Measurements from ENCODE around the gene MRC2. TPM values are rescaled to one million over a fixed set of nuclear protein-coding genes. Genes with fewer than 3 reads are reported as not detected.
"Not testable (repeated sequence)": the region's sequence is repeated elsewhere in the genome, so short reads cannot be mapped to it uniquely, and the experiment has no call there.

MRC2 gene
- total RNA-seq, 1 donor from 2014 or later = 3.1 TPM

GRCh38 chr17:62688398-62689160, 61.1 kb downstream of the MRC2 start:
- Mint-ChIP-seq H3K27me3 (ENCODE audit: low read depth) (peaks cover 2% of the 10 kb centered on the region), H3K9me3 (no peaks in the 10 kb centered on the region), H3K36me3 (ENCODE audit: low read depth) (no peaks in the 10 kb centered on the region), H3K4me3 (ENCODE audit: low read depth) (no peak overlapping the region), H3K27ac (no peak overlapping the region), H3K4me1 (ENCODE audit: low read depth) (no peaks in the 10 kb centered on the region)
- no peak for DNase-seq (ENCODE audit: low spot score)
- intact Hi-C loops (cut with micrococcal nuclease) = no loop called here

GRCh38 chr17:62689441-62690167, 62.1 kb downstream of the MRC2 start:
- Mint-ChIP-seq H3K27me3 (ENCODE audit: low read depth) (peaks cover 2% of the 10 kb centered on the region), H3K27ac (no peak overlapping the region), H3K9me3 (no peaks in the 10 kb centered on the region), H3K4me3 (ENCODE audit: low read depth) (no peak overlapping the region), H3K4me1 (ENCODE audit: low read depth) (no peaks in the 10 kb centered on the region), H3K36me3 (ENCODE audit: low read depth) (no peaks in the 10 kb centered on the region)
- DNase-seq (ENCODE audit: low spot score) = no peak
- intact Hi-C loops (cut with micrococcal nuclease) = no loop called here

- Mint-ChIP-seq H3K27ac (no peak overlapping the region), H3K27me3 (ENCODE audit: low read depth) (no peaks in the 10 kb centered on the region)
- intact Hi-C loops (cut with micrococcal nuclease) = no loop called here
Observed at GRCh38 chr17:62690168-62690897, 62.9 kb downstream of the MRC2 start.

GRCh38 chr17:62691589-62691915, 64.1 kb downstream of the MRC2 start:
- H3K36me3 Mint-ChIP-seq (ENCODE audit: low read depth); H3K27me3 Mint-ChIP-seq (ENCODE audit: low read depth); H3K27ac Mint-ChIP-seq; intact Hi-C loops (cut with micrococcal nuclease); H3K4me1 Mint-ChIP-seq (ENCODE audit: low read depth); DNase-seq (ENCODE audit: low spot score); H3K4me3 Mint-ChIP-seq (ENCODE audit: low read depth); H3K9me3 Mint-ChIP-seq: not testable (repeated sequence)

More at GRCh38 chr17:62690168-62690897, 62.9 kb downstream of the MRC2 start:
- Mint-ChIP-seq H3K4me3 (ENCODE audit: low read depth) (no peak overlapping the region), H3K9me3 (no peaks in the 10 kb centered on the region), H3K36me3 (ENCODE audit: low read depth) (no peaks in the 10 kb centered on the region), H3K4me1 (ENCODE audit: low read depth) (no peaks in the 10 kb centered on the region)
- no peak for DNase-seq (ENCODE audit: low spot score)

GRCh38 chr17:62692159-62692651, 64.7 kb downstream of the MRC2 start:
- intact Hi-C loops (cut with micrococcal nuclease) = no loop called here
- no peak overlapping the region for H3K27ac Mint-ChIP-seq
- H3K9me3 Mint-ChIP-seq = no peaks in the 10 kb centered on the region
- H3K4me1 Mint-ChIP-seq (ENCODE audit: low read depth) = no peaks in the 10 kb centered on the region
- no peaks in the 10 kb centered on the region for H3K36me3 Mint-ChIP-seq (ENCODE audit: low read depth)
- no peak for DNase-seq (ENCODE audit: low spot score)
- H3K27me3 Mint-ChIP-seq (ENCODE audit: low read depth) = no peaks in the 10 kb centered on the region
- no peak overlapping the region for H3K4me3 Mint-ChIP-seq (ENCODE audit: low read depth)

- intact Hi-C loops (cut with micrococcal nuclease) = no loop called here
- DNase-seq (ENCODE audit: low spot score) = no peak
- Mint-ChIP-seq H3K27ac (no peak overlapping the region), H3K9me3 (no peaks in the 10 kb centered on the region), H3K4me3 (ENCODE audit: low read depth) (no peak overlapping the region), H3K27me3 (ENCODE audit: low read depth) (peaks cover under 1% of the 10 kb centered on the region), H3K4me1 (ENCODE audit: low read depth) (no peaks in the 10 kb centered on the region), H3K36me3 (ENCODE audit: low read depth) (no peaks in the 10 kb centered on the region)
Observed at GRCh38 chr17:62692721-62693431, 65.4 kb downstream of the MRC2 start.

- no peak for DNase-seq (ENCODE audit: low spot score)
- Mint-ChIP-seq H3K9me3 (no peaks in the 10 kb centered on the region), H3K4me3 (ENCODE audit: low read depth) (no peak overlapping the region), H3K27ac (no peak overlapping the region), H3K27me3 (ENCODE audit: low read depth) (peaks cover 1% of the 10 kb centered on the region), H3K4me1 (ENCODE audit: low read depth) (no peaks in the 10 kb centered on the region), H3K36me3 (ENCODE audit: low read depth) (no peaks in the 10 kb centered on the region)
- intact Hi-C loops (cut with micrococcal nuclease) = no loop called here
Observed at GRCh38 chr17:62693616-62694409, 66.3 kb downstream of the MRC2 start.

- H3K4me3 Mint-ChIP-seq (ENCODE audit: low read depth); H3K36me3 Mint-ChIP-seq (ENCODE audit: low read depth); intact Hi-C loops (cut with micrococcal nuclease); H3K27ac Mint-ChIP-seq; H3K4me1 Mint-ChIP-seq (ENCODE audit: low read depth); DNase-seq (ENCODE audit: low spot score); H3K9me3 Mint-ChIP-seq; H3K27me3 Mint-ChIP-seq (ENCODE audit: low read depth): not testable (repeated sequence)
Observed at GRCh38 chr17:62695093-62695738, 67.7 kb downstream of the MRC2 start.

GRCh38 chr17:62696256-62696655, 68.8 kb downstream of the MRC2 start:
- H3K27me3 Mint-ChIP-seq (ENCODE audit: low read depth) = peaks cover 9% of the 10 kb centered on the region
- H3K27ac Mint-ChIP-seq = no peak overlapping the region
- no peak overlapping the region for H3K4me3 Mint-ChIP-seq (ENCODE audit: low read depth)
- H3K9me3 Mint-ChIP-seq = no peaks in the 10 kb centered on the region
- H3K36me3 Mint-ChIP-seq (ENCODE audit: low read depth) = no peaks in the 10 kb centered on the region
- DNase-seq (ENCODE audit: low spot score) = no peak
- intact Hi-C loops (cut with micrococcal nuclease) = no loop called here
- H3K4me1 Mint-ChIP-seq (ENCODE audit: low read depth) = no peaks in the 10 kb centered on the region

- DNase-seq (ENCODE audit: low spot score) = no peak
- no peak overlapping the region for H3K27ac Mint-ChIP-seq
- H3K36me3 Mint-ChIP-seq (ENCODE audit: low read depth) = no peaks in the 10 kb centered on the region
- no peaks in the 10 kb centered on the region for H3K9me3 Mint-ChIP-seq
- no peak overlapping the region for H3K4me3 Mint-ChIP-seq (ENCODE audit: low read depth)
- H3K4me1 Mint-ChIP-seq (ENCODE audit: low read depth) = no peaks in the 10 kb centered on the region
- intact Hi-C loops (cut with micrococcal nuclease) = no loop called here
- H3K27me3 Mint-ChIP-seq (ENCODE audit: low read depth) = peaks cover 10% of the 10 kb centered on the region
Observed at GRCh38 chr17:62696726-62697490, 69.4 kb downstream of the MRC2 start.

GRCh38 chr17:62698459-62698858, 71.0 kb downstream of the MRC2 start:
- not testable (repeated sequence) for H3K27ac Mint-ChIP-seq

More at GRCh38 chr17:62698459-62698858, 71.0 kb downstream of the MRC2 start:
- H3K27me3 Mint-ChIP-seq (ENCODE audit: low read depth) = peaks cover 18% of the 10 kb centered on the region
- H3K4me3 Mint-ChIP-seq (ENCODE audit: low read depth); H3K9me3 Mint-ChIP-seq; H3K36me3 Mint-ChIP-seq (ENCODE audit: low read depth); H3K4me1 Mint-ChIP-seq (ENCODE audit: low read depth); DNase-seq (ENCODE audit: low spot score); intact Hi-C loops (cut with micrococcal nuclease): not testable (repeated sequence)

Data from activated T-helper 2 cell treated with anti-CD3 and anti-CD28 coated beads, Interferon-gamma antibody, Interleukin-2, Interleukin-4, amounts not matched to agents 10 μg/mL and 5 μg/mL and 100 μg/mL, durations not matched to agents 14 hours and 24 hours and 36 hours (primary cell).